ENCODE measurements around the gene TTLL11. TPM values are rescaled to one million over a fixed set of nuclear protein-coding genes. Genes with fewer than 3 reads are reported as not detected.

The TTLL11 gene
- polyA plus RNA-seq, 1 donor (not counting 4 experiments of a cell fraction or from before 2014, with no cell fraction given) = 8.0 TPM

GRCh38 chr9:122107291-122107805, 14.2 kb upstream of the TTLL11 start:
- no peaks in the 10 kb centered on the region for H4K20me1 ChIP-seq (ENCODE audit: control insufficient read depth, extremely low read depth, insufficient read depth, low read length)
- no peak overlapping the region for H3K27ac ChIP-seq (ENCODE audit: control insufficient read depth, insufficient read depth, low read length)
- H3K9me1 ChIP-seq (ENCODE audit: control insufficient read depth, extremely low read depth, insufficient read depth, low read length) = no peaks in the 10 kb centered on the region
- H3K4me1 ChIP-seq (ENCODE audit: control insufficient read depth, extremely low read depth, insufficient read depth, low read length) = no peaks in the 10 kb centered on the region
- H3K9me3 ChIP-seq (ENCODE audit: control insufficient read depth, low read depth, low read length) = no peaks in the 10 kb centered on the region
- H3K36me3 ChIP-seq (ENCODE audit: control insufficient read depth in 2 of 2, extremely low read depth in 1 of 2, insufficient read depth in 2 of 2, low read length in 2 of 2) = no peaks in the 10 kb centered on the region
- H3K9ac ChIP-seq (ENCODE audit: control insufficient read depth, extremely low read depth, insufficient read depth, low read length) = no peak overlapping the region
- H2AFZ ChIP-seq (ENCODE audit: control insufficient read depth, low read length) = no peak overlapping the region
- H3K79me2 ChIP-seq (ENCODE audit: control insufficient read depth, insufficient read depth, low read length) = no peaks in the 10 kb centered on the region
- no peak for DNase-seq (ENCODE audit: low read depth, low spot score)
- no peak overlapping the region for H3K4me2 ChIP-seq (ENCODE audit: control insufficient read depth, extremely low read depth, insufficient read depth, low read depth, low read length)
- no peak overlapping the region for H3K4me3 ChIP-seq (ENCODE audit: control insufficient read depth in 2 of 3, extremely low read depth in 1 of 3, insufficient read depth in 2 of 3, low read depth in 1 of 3, low read length in 3 of 3)
- peaks cover 2% of the 10 kb centered on the region for H3K27me3 ChIP-seq (ENCODE audit: control insufficient read depth, extremely low read depth, insufficient read depth, low read length)
- FAIRE-seq = no peak
- TF ChIP-seq EZH2 (IDR thresholded peaks at IDR 0.05; ENCODE audit: low read length) = no peak
- TF ChIP-seq CTCF (optimal IDR thresholded peaks at IDR 0.05 in 1 of 3, IDR thresholded peaks at IDR 0.05 in 1 of 3, conservative IDR thresholded peaks at IDR 0.05 in 1 of 3; ENCODE audit: extremely low read depth in 1 of 3, insufficient read depth in 2 of 3, low read length in 3 of 3) = no peak
- dilution Hi-C loops (cut with MboI; ENCODE audit: extremely low pct_ligation_motif_present, low sequenced_read_pairs) = no loop called here

- H3K4me3 ChIP-seq (ENCODE audit: control insufficient read depth in 2 of 3, extremely low read depth in 1 of 3, insufficient read depth in 2 of 3, low read depth in 1 of 3, low read length in 3 of 3) = no peak overlapping the region
- dilution Hi-C loops (cut with MboI; ENCODE audit: extremely low pct_ligation_motif_present, low sequenced_read_pairs) = no loop called here
- FAIRE-seq = no peak
- H3K4me2 ChIP-seq (ENCODE audit: control insufficient read depth, extremely low read depth, insufficient read depth, low read depth, low read length) = no peak overlapping the region
- no peaks in the 10 kb centered on the region for H3K4me1 ChIP-seq (ENCODE audit: control insufficient read depth, extremely low read depth, insufficient read depth, low read length)
- TF ChIP-seq EZH2 (IDR thresholded peaks at IDR 0.05; ENCODE audit: low read length) (no peak), CTCF (optimal IDR thresholded peaks at IDR 0.05 in 1 of 3, IDR thresholded peaks at IDR 0.05 in 1 of 3, conservative IDR thresholded peaks at IDR 0.05 in 1 of 3; ENCODE audit: extremely low read depth in 1 of 3, insufficient read depth in 2 of 3, low read length in 3 of 3) (no peak)
- no peaks in the 10 kb centered on the region for H3K79me2 ChIP-seq (ENCODE audit: control insufficient read depth, insufficient read depth, low read length)
- H3K27ac ChIP-seq (ENCODE audit: control insufficient read depth, insufficient read depth, low read length) = no peak overlapping the region
- no peak overlapping the region for H3K9ac ChIP-seq (ENCODE audit: control insufficient read depth, extremely low read depth, insufficient read depth, low read length)
- H2AFZ ChIP-seq (ENCODE audit: control insufficient read depth, low read length) = no peak overlapping the region
- no peaks in the 10 kb centered on the region for H3K36me3 ChIP-seq (ENCODE audit: control insufficient read depth in 2 of 2, extremely low read depth in 1 of 2, insufficient read depth in 2 of 2, low read length in 2 of 2)
- no peaks in the 10 kb centered on the region for H3K9me1 ChIP-seq (ENCODE audit: control insufficient read depth, extremely low read depth, insufficient read depth, low read length)
- no peaks in the 10 kb centered on the region for H4K20me1 ChIP-seq (ENCODE audit: control insufficient read depth, extremely low read depth, insufficient read depth, low read length)
- no peak for DNase-seq (ENCODE audit: low read depth, low spot score)
- no peaks in the 10 kb centered on the region for H3K9me3 ChIP-seq (ENCODE audit: control insufficient read depth, low read depth, low read length)
- no peaks in the 10 kb centered on the region for H3K27me3 ChIP-seq (ENCODE audit: control insufficient read depth, extremely low read depth, insufficient read depth, low read length)
Measured at GRCh38 chr9:122106576-122106975, 13.5 kb upstream of the TTLL11 start.

All from keratinocyte (primary cell).